GM19397 (cell line): Measurements from ENCODE around the gene C1QTNF6.
"Not testable (repeated sequence)": the region's sequence is repeated elsewhere in the genome, so short reads cannot be mapped to it uniquely, and the experiment has no call there.

Experiments used
- ATAC-seq: cut with Tn5 transposase; IDR thresholded peaks from one replicate; pipeline ENCODE4 v1.9.1; 2021; ENCODE audit warnings: mild to moderate bottlenecking, moderate library complexity; ENCODE audit not compliant: unreplicated experiment

The C1QTNF6 gene

GRCh38 chr22:37187891-37188761 lies at the start of gene C1QTNF6:
C1QTNF6 (minus strand) TSS chr22:37188247; CDS start chr22:37188213, 34 bp downstream.
- no peak for ATAC-seq

GRCh38 chr22:37235897-37236607 lies 48.0 kb upstream of the C1QTNF6 start:
- no peak for ATAC-seq

GRCh38 chr22:37234736-37235711 lies 47.0 kb upstream of the C1QTNF6 start:
- no peak for ATAC-seq

- no peak for ATAC-seq
Measured at GRCh38 chr22:37233751-37234631, 45.9 kb upstream of the C1QTNF6 start.

GRCh38 chr22:37233371-37233750 lies 45.3 kb upstream of the C1QTNF6 start:
- ATAC-seq, result not testable (repeated sequence)

GRCh38 chr22:37232140-37232998 lies 44.3 kb upstream of the C1QTNF6 start:
- no peak for ATAC-seq

GRCh38 chr22:37231406-37232139 lies 43.5 kb upstream of the C1QTNF6 start:
- no peak for ATAC-seq

- ATAC-seq, result no peak
Measured at GRCh38 chr22:37230673-37231405, 42.8 kb upstream of the C1QTNF6 start.

GRCh38 chr22:37229805-37230672 lies 42.0 kb upstream of the C1QTNF6 start:
- no peak for ATAC-seq

GRCh38 chr22:37229012-37229804 lies 41.2 kb upstream of the C1QTNF6 start:
- no peak for ATAC-seq

- ATAC-seq, result no peak
Measured at GRCh38 chr22:37228106-37229011, 40.3 kb upstream of the C1QTNF6 start.

- no peak for ATAC-seq
Measured at GRCh38 chr22:37226514-37226913, 38.5 kb upstream of the C1QTNF6 start.

- ATAC-seq, result no peak
Measured at GRCh38 chr22:37226087-37226486, 38.0 kb upstream of the C1QTNF6 start.

- ATAC-seq, result no peak
Measured at GRCh38 chr22:37225481-37225880, 37.4 kb upstream of the C1QTNF6 start.
